ENCODE data around the gene CTNNA2. TPM values are rescaled to one million over a fixed set of nuclear protein-coding genes. Genes with fewer than 3 reads are reported as not detected.

Gene CTNNA2
- total RNA-seq, 2 donors from 2014 or later = not detected

DNA sequence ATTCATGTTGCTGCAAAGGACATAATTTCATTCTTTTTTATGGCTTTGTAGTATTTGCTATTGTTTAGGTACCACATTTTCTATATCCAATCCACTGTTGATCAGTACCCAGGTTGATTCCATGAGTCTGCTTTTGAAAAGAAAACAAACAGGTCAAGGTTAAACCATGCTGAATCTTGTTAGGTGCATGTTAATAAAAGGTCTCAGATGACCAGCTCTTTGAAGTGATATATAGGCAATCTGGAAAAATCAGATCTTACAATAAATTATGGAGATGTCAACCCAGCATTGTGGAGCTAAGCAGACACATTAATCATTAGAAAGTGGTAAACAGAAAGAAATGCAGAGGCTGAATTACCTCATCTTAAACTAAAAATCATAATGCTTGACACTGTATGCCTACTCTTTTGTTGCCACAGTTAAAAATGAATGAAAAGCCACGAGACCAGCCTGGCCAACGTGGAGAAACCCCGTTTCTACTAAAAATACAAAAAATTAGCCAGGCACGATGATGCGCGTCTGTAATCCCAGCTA lies 246.0 kb downstream of the CTNNA2 start:
- H3K9me3 Mint-ChIP-seq = peaks cover 5% of the 10 kb centered on the region
- H3K4me1 Mint-ChIP-seq = no peaks in the 10 kb centered on the region
- H3K27me3 Mint-ChIP-seq = no peaks in the 10 kb centered on the region
- H3K27ac Mint-ChIP-seq = no peak overlapping the region
- ATAC-seq (replicated peaks) = no peak
- H3K36me3 Mint-ChIP-seq (ENCODE audit: low read depth) = no peaks in the 10 kb centered on the region
- H3K4me3 Mint-ChIP-seq = no peak overlapping the region

DNA sequence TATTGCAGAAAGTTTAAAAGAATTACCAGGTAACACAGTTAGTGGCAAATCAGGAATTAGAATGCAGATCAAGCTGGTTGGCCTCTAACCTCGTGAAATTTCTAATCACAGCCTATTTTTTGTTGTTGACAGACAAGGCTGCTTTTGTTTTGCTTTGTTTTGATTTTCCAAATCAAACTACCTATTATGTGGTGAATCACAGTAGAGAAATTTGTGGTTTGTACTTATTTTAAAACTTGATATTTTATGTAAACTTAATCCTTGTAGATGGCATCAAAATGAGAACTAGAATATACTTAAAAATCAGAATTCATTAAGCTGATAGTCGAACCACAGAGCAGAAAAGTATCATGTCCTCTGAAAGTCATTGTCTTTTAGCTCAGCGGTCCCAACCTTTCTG lies 258.1 kb downstream of the CTNNA2 start:
- H3K36me3 Mint-ChIP-seq (ENCODE audit: low read depth) = no peaks in the 10 kb centered on the region
- no peak overlapping the region for H3K4me3 Mint-ChIP-seq
- peaks cover 15% of the 10 kb centered on the region for H3K9me3 Mint-ChIP-seq
- no peak for ATAC-seq (replicated peaks)
- H3K27ac Mint-ChIP-seq = no peak overlapping the region
- H3K4me1 Mint-ChIP-seq = no peaks in the 10 kb centered on the region
- H3K27me3 Mint-ChIP-seq = no peaks in the 10 kb centered on the region

DNA sequence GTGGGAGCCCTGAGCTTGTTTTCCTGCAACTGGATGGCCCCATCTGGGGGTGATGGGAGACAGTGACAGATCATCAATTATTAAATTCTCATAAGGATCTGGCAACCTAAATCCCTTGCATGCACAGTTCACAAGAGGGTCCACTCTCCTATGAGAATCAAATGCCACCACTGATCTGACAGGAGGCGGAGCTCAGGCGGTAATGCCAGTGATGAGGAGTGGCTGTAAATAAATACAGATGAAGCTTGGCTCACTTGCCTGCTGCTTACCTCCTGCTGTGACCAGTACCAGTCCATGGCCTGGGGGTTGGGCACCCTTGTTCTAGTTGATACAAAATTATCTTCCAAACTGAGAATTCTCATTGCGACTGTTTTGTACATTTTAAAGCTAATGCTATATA lies 258.6 kb downstream of the CTNNA2 start:
- H3K9me3 Mint-ChIP-seq = peaks cover 12% of the 10 kb centered on the region
- ATAC-seq (replicated peaks) = no peak
- H3K4me3 Mint-ChIP-seq = no peak overlapping the region
- no peaks in the 10 kb centered on the region for H3K36me3 Mint-ChIP-seq (ENCODE audit: low read depth)
- no peaks in the 10 kb centered on the region for H3K4me1 Mint-ChIP-seq
- no peak overlapping the region for H3K27ac Mint-ChIP-seq
- no peaks in the 10 kb centered on the region for H3K27me3 Mint-ChIP-seq

DNA sequence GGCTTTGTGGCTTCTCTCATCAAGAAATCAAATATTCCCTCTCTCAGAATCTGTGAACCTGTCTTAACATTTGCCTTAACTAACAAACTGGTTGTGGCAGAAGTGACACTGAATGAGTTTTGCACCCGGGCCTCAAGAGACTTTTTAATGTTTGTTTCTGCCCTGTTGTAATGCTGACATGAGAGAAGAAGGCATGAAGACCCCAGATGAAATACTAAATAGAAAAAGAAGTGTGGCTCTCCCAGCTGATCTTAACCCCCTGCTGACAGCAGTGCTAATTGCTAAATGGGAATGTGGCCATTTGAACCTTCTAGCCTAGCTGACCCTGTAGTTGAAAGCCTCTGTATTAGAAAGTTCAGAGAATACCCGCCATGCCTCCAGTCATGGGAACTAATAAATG lies 261.2 kb downstream of the CTNNA2 start:
- no peaks in the 10 kb centered on the region for H3K36me3 Mint-ChIP-seq (ENCODE audit: low read depth)
- H3K4me1 Mint-ChIP-seq = no peaks in the 10 kb centered on the region
- H3K27ac Mint-ChIP-seq = no peak overlapping the region
- H3K27me3 Mint-ChIP-seq = no peaks in the 10 kb centered on the region
- no peak for ATAC-seq (replicated peaks)
- no peak overlapping the region for H3K4me3 Mint-ChIP-seq
- peaks cover 9% of the 10 kb centered on the region for H3K9me3 Mint-ChIP-seq

DNA sequence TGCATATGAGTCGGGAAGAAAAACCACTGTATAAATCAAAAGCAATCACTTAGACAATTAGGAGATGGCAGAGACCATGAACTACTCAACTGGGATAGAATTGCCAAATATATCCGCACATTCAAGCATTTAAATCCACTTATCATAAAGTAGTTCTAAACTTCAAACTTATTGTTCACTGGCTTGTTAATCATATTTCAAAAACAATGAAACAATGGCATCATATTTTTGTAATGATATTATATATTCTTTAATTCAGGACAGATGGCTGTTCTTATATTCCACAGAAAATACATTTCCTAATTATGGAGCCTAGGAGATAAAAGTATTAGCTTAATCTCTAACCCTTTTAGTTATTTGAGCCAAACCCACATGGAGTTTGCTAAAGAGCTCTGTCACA lies 263.6 kb downstream of the CTNNA2 start:
- no peak for ATAC-seq (replicated peaks)
- Mint-ChIP-seq H3K9me3 (peaks cover 13% of the 10 kb centered on the region), H3K4me3 (no peak overlapping the region), H3K27me3 (no peaks in the 10 kb centered on the region), H3K36me3 (ENCODE audit: low read depth) (no peaks in the 10 kb centered on the region), H3K4me1 (no peaks in the 10 kb centered on the region), H3K27ac (no peak overlapping the region)

DNA sequence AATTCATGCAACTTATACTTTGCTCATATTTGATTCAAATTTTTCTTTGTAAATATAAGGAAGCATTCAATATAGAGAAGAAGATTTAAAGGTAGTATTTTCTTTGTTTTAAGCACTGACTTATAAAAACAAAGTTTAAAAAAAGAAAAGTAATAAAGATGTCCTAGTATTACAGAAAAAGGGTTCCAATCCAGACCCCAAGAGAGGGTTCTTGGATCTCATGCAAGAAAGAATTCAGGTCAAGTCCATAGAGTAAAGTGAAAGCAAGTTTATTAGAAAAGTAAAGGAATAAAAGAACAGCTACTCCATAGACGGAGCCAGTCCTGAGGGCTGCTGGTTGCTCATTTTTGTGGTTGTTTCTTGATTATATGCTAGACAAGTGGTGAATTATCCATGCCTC lies 267.9 kb downstream of the CTNNA2 start:
- H3K36me3 Mint-ChIP-seq (ENCODE audit: low read depth) = no peaks in the 10 kb centered on the region

DNA sequence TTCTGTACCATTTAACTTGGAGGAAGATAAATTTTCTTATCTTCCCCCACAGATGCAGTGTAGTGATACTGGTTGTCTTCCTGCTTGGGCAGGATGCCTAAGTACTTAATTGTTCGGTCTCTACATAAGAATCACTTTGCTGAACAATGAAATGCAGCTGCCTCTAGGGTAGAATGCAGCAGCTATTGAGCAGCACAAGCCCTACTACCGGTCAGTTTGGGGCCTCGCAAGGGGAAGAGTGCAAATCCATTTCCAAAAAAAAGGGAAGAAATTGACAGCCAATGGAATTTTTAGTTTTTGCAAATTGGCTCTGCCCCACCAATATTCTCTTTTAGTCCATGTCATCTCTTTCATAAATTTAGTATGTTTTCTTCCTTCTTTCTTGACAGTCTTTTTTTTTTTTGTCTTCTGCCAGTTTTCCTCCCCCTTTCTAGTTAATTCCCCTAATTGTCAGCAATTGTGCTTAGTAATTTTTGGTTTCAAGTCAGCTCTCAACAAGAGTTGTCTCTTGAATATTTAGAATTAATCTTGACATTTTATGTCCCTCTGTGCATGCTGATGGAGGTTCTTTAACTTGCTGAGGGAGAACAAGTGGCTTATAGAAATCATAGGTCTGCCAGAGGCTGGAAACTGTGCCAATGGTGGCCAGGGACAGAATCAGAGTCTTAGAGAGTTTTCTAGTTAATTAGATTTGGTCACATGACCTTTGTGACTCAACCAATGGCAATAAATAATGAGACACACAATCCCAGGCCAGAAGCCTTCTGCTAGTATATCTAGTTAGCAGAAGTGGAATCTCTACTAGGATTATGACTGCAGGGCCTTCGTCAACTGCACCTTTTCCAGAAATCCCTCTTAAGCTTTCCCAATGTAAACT lies 270.0 kb downstream of the CTNNA2 start:
- Mint-ChIP-seq H3K27me3 (no peaks in the 10 kb centered on the region), H3K27ac (no peak overlapping the region), H3K4me1 (no peaks in the 10 kb centered on the region), H3K36me3 (ENCODE audit: low read depth) (no peaks in the 10 kb centered on the region), H3K4me3 (no peak overlapping the region), H3K9me3 (peaks cover 18% of the 10 kb centered on the region)
- ATAC-seq (replicated peaks) = no peak

More for the DNA sequence above, 267.9 kb downstream of the CTNNA2 start:
- Mint-ChIP-seq H3K27me3 (no peaks in the 10 kb centered on the region), H3K4me3 (no peak overlapping the region), H3K9me3 (peaks cover 16% of the 10 kb centered on the region), H3K4me1 (no peaks in the 10 kb centered on the region), H3K27ac (no peak overlapping the region)
- no peak for ATAC-seq (replicated peaks)

DNA sequence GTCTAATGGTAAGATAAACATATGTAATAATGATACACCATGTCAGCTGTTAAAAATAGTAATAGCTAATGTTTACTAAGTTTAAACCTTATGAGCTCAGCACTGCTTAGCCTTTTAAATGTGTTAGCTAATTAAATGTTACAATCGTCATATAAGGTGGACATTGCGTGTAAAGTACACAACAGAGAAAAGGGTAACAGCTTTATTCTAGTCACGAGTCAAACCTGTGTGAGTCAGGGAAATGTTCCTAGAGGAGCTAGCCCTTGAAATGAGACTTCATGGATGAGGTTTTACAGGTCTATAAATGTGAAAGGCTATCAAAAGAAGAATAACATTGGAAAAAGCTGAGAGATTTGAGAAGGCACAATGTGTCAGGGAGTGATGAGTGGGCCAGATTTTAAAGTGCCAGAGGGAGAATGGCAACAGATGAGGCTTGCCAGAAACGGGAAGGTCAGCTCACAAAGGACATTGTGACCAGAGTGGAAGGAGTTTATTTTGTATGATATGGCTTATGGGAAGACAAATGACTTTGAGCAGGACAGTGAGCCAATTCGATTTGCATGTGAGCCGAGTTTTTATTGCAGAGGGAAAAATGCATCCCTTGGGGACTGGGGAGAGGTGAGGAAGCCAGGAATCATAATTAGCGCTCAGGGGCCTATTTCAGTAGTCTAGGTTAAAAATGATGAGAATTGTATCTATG lies 276.3 kb downstream of the CTNNA2 start:
- Mint-ChIP-seq H3K36me3 (ENCODE audit: low read depth) (no peaks in the 10 kb centered on the region), H3K27ac (no peak overlapping the region), H3K27me3 (no peaks in the 10 kb centered on the region), H3K4me3 (no peak overlapping the region), H3K4me1 (no peaks in the 10 kb centered on the region), H3K9me3 (peaks cover 12% of the 10 kb centered on the region)
- ATAC-seq (replicated peaks) = no peak

DNA sequence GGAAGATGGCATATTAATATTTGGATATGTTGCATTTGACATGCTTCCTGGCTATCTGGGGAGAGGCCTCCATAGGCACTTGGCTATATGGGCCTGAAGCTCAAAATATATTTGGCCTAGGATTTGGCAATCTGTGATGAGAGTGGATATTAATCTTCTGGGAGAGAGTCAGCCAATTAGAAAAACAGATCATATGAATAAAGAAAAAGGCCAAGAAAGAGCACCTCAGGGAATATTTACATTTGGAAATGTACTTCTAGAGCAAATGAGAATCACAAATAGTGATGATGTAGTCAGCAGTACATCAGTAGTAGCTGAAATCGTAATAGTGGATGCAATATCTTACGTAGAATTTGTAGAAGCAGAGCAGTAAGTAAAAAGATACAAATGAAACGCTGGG lies 277.0 kb downstream of the CTNNA2 start:
- no peaks in the 10 kb centered on the region for H3K27me3 Mint-ChIP-seq
- no peaks in the 10 kb centered on the region for H3K4me1 Mint-ChIP-seq
- ATAC-seq (replicated peaks) = no peak
- peaks cover 12% of the 10 kb centered on the region for H3K9me3 Mint-ChIP-seq
- H3K27ac Mint-ChIP-seq = no peak overlapping the region
- H3K4me3 Mint-ChIP-seq = no peak overlapping the region
- no peaks in the 10 kb centered on the region for H3K36me3 Mint-ChIP-seq (ENCODE audit: low read depth)

DNA sequence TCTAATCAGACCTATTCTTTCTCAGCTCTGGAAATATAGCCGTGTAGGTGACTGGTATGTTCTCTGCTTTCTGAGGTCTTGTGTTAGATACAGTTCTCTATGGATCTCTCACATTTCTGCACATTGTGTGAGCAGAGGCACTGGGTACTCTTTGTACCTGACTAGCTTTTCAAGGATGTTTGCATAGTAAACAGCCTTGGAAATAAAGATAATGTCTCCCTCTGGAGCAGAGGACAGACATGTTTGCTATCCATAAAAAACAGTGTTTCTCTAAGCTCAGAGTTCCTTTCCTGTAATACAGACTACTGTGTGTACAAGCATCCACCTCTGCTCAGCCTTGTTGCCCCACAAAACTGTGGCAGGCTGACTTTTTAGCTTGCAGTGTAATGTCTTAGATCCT lies 279.2 kb downstream of the CTNNA2 start:
- no peak for ATAC-seq (replicated peaks)
- H3K36me3 Mint-ChIP-seq (ENCODE audit: low read depth) = no peaks in the 10 kb centered on the region
- no peak overlapping the region for H3K4me3 Mint-ChIP-seq
- H3K27me3 Mint-ChIP-seq = no peaks in the 10 kb centered on the region
- H3K4me1 Mint-ChIP-seq = no peaks in the 10 kb centered on the region
- H3K9me3 Mint-ChIP-seq = peaks cover 6% of the 10 kb centered on the region
- no peak overlapping the region for H3K27ac Mint-ChIP-seq

DNA sequence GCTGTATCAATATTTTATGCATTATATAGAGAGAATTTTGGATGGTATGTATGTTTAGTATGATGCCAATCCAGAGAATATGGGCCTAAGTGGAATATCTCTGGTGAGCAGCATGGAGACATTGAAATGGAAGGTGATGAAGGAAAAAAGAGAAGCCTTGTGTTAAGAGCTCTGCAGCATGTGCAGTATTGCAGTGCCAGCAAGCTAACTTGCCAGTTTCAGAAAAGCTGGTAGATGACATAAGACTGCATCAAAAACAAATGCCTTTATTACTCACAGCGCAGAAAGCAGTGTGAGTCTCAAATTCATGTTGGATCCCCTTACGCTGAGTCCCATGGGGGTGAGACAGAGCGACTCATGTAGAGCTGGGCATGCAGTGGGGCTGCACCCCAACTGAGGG lies 280.2 kb downstream of the CTNNA2 start:
- H3K27ac Mint-ChIP-seq = no peak overlapping the region
- no peaks in the 10 kb centered on the region for H3K36me3 Mint-ChIP-seq (ENCODE audit: low read depth)
- no peaks in the 10 kb centered on the region for H3K4me1 Mint-ChIP-seq
- H3K9me3 Mint-ChIP-seq = peaks cover 7% of the 10 kb centered on the region
- no peak for ATAC-seq (replicated peaks)
- H3K4me3 Mint-ChIP-seq = no peak overlapping the region
- no peaks in the 10 kb centered on the region for H3K27me3 Mint-ChIP-seq

DNA sequence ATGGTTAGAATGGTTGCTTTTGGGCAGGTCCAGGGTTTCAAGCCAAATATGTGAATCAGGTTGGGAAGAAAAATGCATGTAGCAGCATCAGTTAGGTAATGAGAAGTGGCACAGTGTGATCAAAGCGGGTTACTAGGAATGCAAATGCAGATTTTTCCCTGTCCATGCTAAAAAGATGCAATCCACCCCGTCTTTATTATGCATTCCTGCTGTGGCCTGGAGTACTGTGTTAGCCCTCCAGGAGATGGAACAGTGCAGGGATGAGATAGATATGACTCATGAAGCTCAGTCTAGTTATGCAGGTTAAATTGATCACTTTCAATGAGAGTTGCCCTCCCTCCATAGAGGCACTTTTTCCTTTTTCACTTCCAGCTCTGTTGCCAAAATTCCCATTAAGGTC lies 283.8 kb downstream of the CTNNA2 start:
- Mint-ChIP-seq H3K36me3 (ENCODE audit: low read depth) (no peaks in the 10 kb centered on the region), H3K27me3 (no peaks in the 10 kb centered on the region), H3K27ac (no peak overlapping the region), H3K4me3 (no peak overlapping the region), H3K4me1 (no peaks in the 10 kb centered on the region), H3K9me3 (peaks cover 13% of the 10 kb centered on the region)
- no peak for ATAC-seq (replicated peaks)

DNA sequence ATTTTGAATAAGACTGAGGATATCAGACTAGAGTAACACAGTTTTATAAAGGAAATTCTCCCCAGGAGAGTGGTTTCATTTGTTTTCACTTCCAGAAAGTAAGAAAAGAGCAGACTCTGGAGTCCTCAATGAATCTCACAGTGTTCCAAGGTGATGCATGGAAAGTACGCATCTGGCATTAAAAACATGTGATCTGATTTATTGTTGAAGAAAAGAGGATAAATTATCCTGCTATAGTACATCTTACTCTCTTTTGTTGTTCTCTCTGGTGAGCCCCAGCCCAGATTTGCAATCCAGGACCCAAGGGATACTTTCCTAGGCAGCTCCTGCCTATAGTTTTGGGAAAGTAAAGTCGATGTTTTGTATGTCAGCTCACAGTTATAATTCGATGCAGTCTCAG lies 285.9 kb downstream of the CTNNA2 start:
- H3K9me3 Mint-ChIP-seq = peaks cover 10% of the 10 kb centered on the region
- no peak overlapping the region for H3K4me3 Mint-ChIP-seq
- no peak overlapping the region for H3K27ac Mint-ChIP-seq
- H3K36me3 Mint-ChIP-seq (ENCODE audit: low read depth) = no peaks in the 10 kb centered on the region
- no peaks in the 10 kb centered on the region for H3K4me1 Mint-ChIP-seq
- H3K27me3 Mint-ChIP-seq = no peaks in the 10 kb centered on the region
- ATAC-seq (replicated peaks) = no peak

DNA sequence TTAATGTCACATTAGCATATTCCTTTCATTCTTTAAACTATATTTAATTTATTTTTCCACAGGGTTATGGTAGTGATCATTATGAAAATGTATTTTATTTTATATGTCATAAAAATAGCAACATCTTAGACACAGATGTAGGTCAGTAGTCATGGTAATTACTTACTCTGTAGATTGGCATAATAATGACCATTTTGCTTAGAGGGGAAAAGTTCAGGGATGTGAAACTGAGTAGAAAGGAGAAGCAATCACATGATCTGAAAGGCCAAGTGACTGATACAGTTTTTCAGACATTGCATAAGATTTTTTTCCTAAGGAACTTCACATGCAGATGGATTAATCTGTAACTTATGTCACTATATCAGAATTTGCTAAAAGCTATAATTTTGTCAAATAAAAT lies 286.9 kb downstream of the CTNNA2 start:
- no peak overlapping the region for H3K27ac Mint-ChIP-seq
- ATAC-seq (replicated peaks) = no peak
- no peaks in the 10 kb centered on the region for H3K27me3 Mint-ChIP-seq
- no peak overlapping the region for H3K4me3 Mint-ChIP-seq
- no peaks in the 10 kb centered on the region for H3K4me1 Mint-ChIP-seq
- peaks cover 10% of the 10 kb centered on the region for H3K9me3 Mint-ChIP-seq
- no peaks in the 10 kb centered on the region for H3K36me3 Mint-ChIP-seq (ENCODE audit: low read depth)

DNA sequence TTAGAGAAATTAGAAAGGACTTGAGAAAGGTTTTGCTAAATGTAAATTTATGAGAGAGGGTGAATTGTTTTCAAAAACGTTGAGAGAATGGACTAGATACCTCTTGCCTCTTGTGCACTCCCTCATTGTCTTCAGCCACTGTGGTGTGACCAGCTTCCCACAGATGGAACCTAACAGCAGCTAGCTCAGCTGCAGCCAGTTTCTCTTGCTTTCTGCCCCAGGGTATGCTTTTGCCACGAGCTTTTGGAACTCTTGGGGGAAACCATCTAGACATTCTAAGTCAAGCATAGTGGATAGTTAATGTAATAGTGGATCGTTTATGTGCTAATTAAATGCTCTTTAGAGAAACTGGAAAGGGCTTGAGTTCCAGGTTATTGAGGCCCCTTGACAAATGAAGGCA lies 288.2 kb downstream of the CTNNA2 start:
- Mint-ChIP-seq H3K4me1 (no peaks in the 10 kb centered on the region), H3K9me3 (peaks cover 10% of the 10 kb centered on the region), H3K4me3 (no peak overlapping the region), H3K36me3 (ENCODE audit: low read depth) (no peaks in the 10 kb centered on the region), H3K27ac (no peak overlapping the region), H3K27me3 (no peaks in the 10 kb centered on the region)
- no peak for ATAC-seq (replicated peaks)

Measured in activated T-helper 17 cell treated with anti-CD3 and anti-CD28 coated beads, Interleukin-2, amount 50 U/mL, for 72 hours (primary cell).